Neural progenitor cell (in vitro differentiated cells): ENCODE data around the gene ARHGAP26. TPM values are rescaled to one million over a fixed set of nuclear protein-coding genes. Genes with fewer than 3 reads are reported as not detected.

Experiments
- DNase-seq: peaks from one replicate; pipeline ENCODE4 v3.0.0-alpha.2; 2016; ENCODE audit warnings: low spot score
- H2AFZ ChIP-seq: fragments of 200-600 bp; sonication (generic); replicated peaks from 2 replicates; pipeline ENCODE4 v1.6.1; 2016; ENCODE audit warnings: antibody characterized with exemption
- H3F3A ChIP-seq: fragments of 200-600 bp; sonication (generic); 2 replicates; pipeline ENCODE4 v1.6.1; 2016; ENCODE audit warnings: antibody characterized with exemption, low read depth
- H3K27ac ChIP-seq: fragments of 200-600 bp; sonication (generic); 2 replicates; pipeline ENCODE4 v1.5.1; 2016; ENCODE audit warnings: mild to moderate bottlenecking
- H3K27me3 ChIP-seq: fragments of 200-600 bp; sonication (generic); 2 replicates; pipeline ENCODE4 v1.6.1; 2016; ENCODE audit warnings: mild to moderate bottlenecking, moderate library complexity
- H3K36me3 ChIP-seq: fragments of 200-600 bp; sonication (generic); 2 replicates; pipeline ENCODE4 v1.5.1; 2016
- H3K4me1 ChIP-seq: fragments of 200-600 bp; sonication (generic); 2 replicates; pipeline ENCODE4 v1.6.1; 2016; ENCODE audit warnings: mixed run types
- H3K4me2 ChIP-seq: fragments of 200-600 bp; sonication (generic); 2 replicates; pipeline ENCODE4 v1.6.1; 2016
- H3K4me3 ChIP-seq: fragments of 200-600 bp; sonication (generic); 2 replicates; pipeline ENCODE4 v1.5.1; 2016
- H3K79me2 ChIP-seq: fragments of 200-600 bp; sonication (generic); 2 replicates; pipeline ENCODE4 v1.6.1; 2016; ENCODE audit warnings: low read depth
- H3K9ac ChIP-seq: fragments of 200-600 bp; sonication (generic); 2 replicates; pipeline ENCODE4 v1.6.1; 2016
- H3K9me3 ChIP-seq: fragments of 200-600 bp; sonication (generic); 2 replicates; pipeline ENCODE4 v1.5.1; 2016; ENCODE audit warnings: low read depth
- H4K20me1 ChIP-seq: fragments of 200-600 bp; sonication (generic); 2 replicates; pipeline ENCODE4 v1.6.1; 2016; ENCODE audit warnings: low read depth
- H3K27ac Mint-ChIP-seq: 3 replicates; pipeline ENCODE4 v1.8.0; 2021; ENCODE audit warnings: mixed read lengths
- H3K27me3 Mint-ChIP-seq: 2 replicates; pipeline ENCODE4 v1.8.0; 2022; ENCODE audit warnings: low read depth, mild to moderate bottlenecking, inconsistent platforms, moderate library complexity, mixed read lengths; ENCODE audit not compliant: insufficient read depth
- H3K36me3 Mint-ChIP-seq: 3 replicates; pipeline ENCODE4 v1.8.0; 2021; ENCODE audit warnings: mixed read lengths
- H3K4me1 Mint-ChIP-seq: 3 replicates; pipeline ENCODE4 v1.8.0; 2021; ENCODE audit warnings: mixed read lengths
- H3K4me3 Mint-ChIP-seq: 3 replicates; pipeline ENCODE4 v1.8.0; 2021; ENCODE audit warnings: mild to moderate bottlenecking, moderate library complexity, mixed read lengths
- H3K9me3 Mint-ChIP-seq: 3 replicates; pipeline ENCODE4 v1.8.0; 2020; ENCODE audit warnings: mixed read lengths
- CTCF ChIP-seq: fragments of 200-600 bp; sonication (generic); IDR thresholded peaks from 2 replicates; pipeline ENCODE4 v1.5.1; 2017; ENCODE audit warnings: antibody characterized with exemption, mild to moderate bottlenecking
- EZH2 ChIP-seq: fragments of 200-600 bp; sonication (generic); IDR thresholded peaks from 2 replicates; pipeline ENCODE4 v1.6.1; 2017; ENCODE audit warnings: antibody characterized with exemption, mild to moderate bottlenecking, moderate library complexity
- EZH2phosphoT487 ChIP-seq: fragments of 200-600 bp; sonication (generic); IDR thresholded peaks from 2 replicates; pipeline ENCODE4 v1.6.1; 2017; ENCODE audit warnings: antibody characterized with exemption
- total RNA-seq: library from RNA; depleted of rRNA; stranded (reverse); fragments of >200 nt; gene quantifications from 2 replicates; pipeline ENCODE4 v1.2.3, GENCODE V29; 2015; ENCODE audit warnings: low replicate concordance

ARHGAP26 gene
- total RNA-seq, 1 donor from 2014 or later: 7.0 TPM

- Histone ChIP-seq H2AFZ (no peak overlapping the region), H3K9me3 (no peaks in the 10 kb centered on the region), H3F3A (no peaks in the 10 kb centered on the region), H4K20me1 (no peaks in the 10 kb centered on the region), H3K27ac (no peak overlapping the region), H3K79me2 (no peaks in the 10 kb centered on the region), H3K4me1 (no peaks in the 10 kb centered on the region), H3K4me3 (no peak overlapping the region), H3K36me3 (no peaks in the 10 kb centered on the region), H3K9ac (no peak overlapping the region), H3K27me3 (no peaks in the 10 kb centered on the region), H3K4me2 (no peak overlapping the region)
- no peaks in the 10 kb centered on the region for H3K36me3 Mint-ChIP-seq
- peaks cover 23% of the 10 kb centered on the region for H3K4me1 Mint-ChIP-seq
- H3K4me3 Mint-ChIP-seq: no peak overlapping the region
- TF ChIP-seq EZH2 (no peak), CTCF (no peak), EZH2phosphoT487 (no peak)
- no peak for DNase-seq
- no peak overlapping the region for H3K27ac Mint-ChIP-seq
- H3K27me3 Mint-ChIP-seq: no peaks in the 10 kb centered on the region
- H3K9me3 Mint-ChIP-seq: no peaks in the 10 kb centered on the region
Observed at GRCh38 chr5:142852416-142853198, 82.4 kb downstream of the ARHGAP26 start.

GRCh38 chr5:142853682-142854081, 83.5 kb downstream of the ARHGAP26 start:
- H3K9me3 ChIP-seq: no peaks in the 10 kb centered on the region
- H3K27ac Mint-ChIP-seq: no peak overlapping the region

GRCh38 chr5:142856269-142856782, 86.1 kb downstream of the ARHGAP26 start:
- H2AFZ ChIP-seq: no peak overlapping the region
- H3F3A ChIP-seq: no peaks in the 10 kb centered on the region
- H3K27me3 Mint-ChIP-seq: no peaks in the 10 kb centered on the region
- no peaks in the 10 kb centered on the region for H3K9me3 ChIP-seq
- no peaks in the 10 kb centered on the region for H4K20me1 ChIP-seq
- H3K9ac ChIP-seq: no peak overlapping the region
- no peaks in the 10 kb centered on the region for H3K36me3 ChIP-seq
- no peaks in the 10 kb centered on the region for H3K9me3 Mint-ChIP-seq
- no peak for DNase-seq
- H3K36me3 Mint-ChIP-seq: no peaks in the 10 kb centered on the region
- no peak overlapping the region for H3K4me3 Mint-ChIP-seq
- peaks cover 8% of the 10 kb centered on the region for H3K4me1 Mint-ChIP-seq
- no peak overlapping the region for H3K4me2 ChIP-seq
- H3K79me2 ChIP-seq: no peaks in the 10 kb centered on the region
- H3K27ac ChIP-seq: no peak overlapping the region
- no peak overlapping the region for H3K4me3 ChIP-seq
- peak overlapping the region; percentile 25 for H3K27ac Mint-ChIP-seq
- H3K27me3 ChIP-seq: no peaks in the 10 kb centered on the region
- no peaks in the 10 kb centered on the region for H3K4me1 ChIP-seq
- TF ChIP-seq CTCF (no peak), EZH2phosphoT487 (no peak), EZH2 (no peak)

More at GRCh38 chr5:142853682-142854081, 83.5 kb downstream of the ARHGAP26 start:
- Histone ChIP-seq H3K4me3 (no peak overlapping the region), H3F3A (no peaks in the 10 kb centered on the region), H3K4me1 (no peaks in the 10 kb centered on the region), H3K27ac (no peak overlapping the region), H3K27me3 (no peaks in the 10 kb centered on the region), H4K20me1 (no peaks in the 10 kb centered on the region), H2AFZ (no peak overlapping the region), H3K4me2 (no peak overlapping the region), H3K9ac (no peak overlapping the region), H3K79me2 (no peaks in the 10 kb centered on the region), H3K36me3 (no peaks in the 10 kb centered on the region)
- no peak for DNase-seq
- H3K9me3 Mint-ChIP-seq: no peaks in the 10 kb centered on the region
- H3K27me3 Mint-ChIP-seq: no peaks in the 10 kb centered on the region
- peaks cover 16% of the 10 kb centered on the region for H3K4me1 Mint-ChIP-seq
- no peak for TF ChIP-seq EZH2
- TF ChIP-seq EZH2phosphoT487: no peak
- TF ChIP-seq CTCF: no peak
- no peaks in the 10 kb centered on the region for H3K36me3 Mint-ChIP-seq
- no peak overlapping the region for H3K4me3 Mint-ChIP-seq
